NCI-H2196 treated with DMSO at 0.1 percent for 48 hours (cell line): ENCODE results near the gene DPP6.

Source experiments
- DNase-seq: peaks from one replicate; lab custom pipeline; 2025; ENCODE audit not compliant: unreplicated experiment; lab: John Stamatoyannopoulos, UW

Gene DPP6

DNA sequence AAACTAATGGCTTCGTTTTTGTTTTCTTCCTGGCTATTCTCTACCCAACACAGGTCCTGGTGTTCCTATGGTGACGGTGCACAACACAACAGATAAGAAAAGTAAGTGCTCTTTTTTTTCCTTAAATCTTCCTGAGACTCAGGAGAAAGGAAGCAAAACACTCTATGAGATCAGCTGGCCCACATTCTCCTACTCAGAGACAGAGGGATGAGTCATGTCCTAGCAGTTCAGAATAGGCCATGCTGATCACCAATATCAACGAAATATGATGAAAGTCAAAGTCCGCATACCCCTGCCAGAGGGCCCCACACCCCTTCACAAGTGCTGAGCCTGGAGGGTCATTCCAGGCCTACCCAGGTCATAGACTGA, 801.5 kb downstream of the DPP6 start:
- no peak for DNase-seq

DNA sequence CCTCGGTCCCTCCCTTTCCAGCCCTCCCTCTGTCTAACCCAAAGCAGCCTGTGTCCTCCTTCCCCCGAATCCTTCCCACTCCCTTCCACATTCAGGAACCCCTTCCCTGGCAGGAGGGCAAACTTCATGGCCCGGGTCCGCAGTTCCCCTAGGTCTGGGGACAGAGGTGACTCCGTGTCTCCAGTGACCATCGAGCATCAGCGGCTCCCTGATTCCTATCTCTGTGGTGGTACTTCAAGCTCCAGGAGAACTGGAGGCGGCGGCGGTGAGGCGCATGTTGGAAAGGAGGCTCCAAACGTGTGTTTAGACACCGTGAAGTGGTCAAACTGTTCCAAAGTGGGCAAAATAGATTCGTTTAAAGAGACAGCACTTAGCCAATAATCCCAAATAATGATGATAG, 802.6 kb downstream of the DPP6 start:
- no peak for DNase-seq

DNA sequence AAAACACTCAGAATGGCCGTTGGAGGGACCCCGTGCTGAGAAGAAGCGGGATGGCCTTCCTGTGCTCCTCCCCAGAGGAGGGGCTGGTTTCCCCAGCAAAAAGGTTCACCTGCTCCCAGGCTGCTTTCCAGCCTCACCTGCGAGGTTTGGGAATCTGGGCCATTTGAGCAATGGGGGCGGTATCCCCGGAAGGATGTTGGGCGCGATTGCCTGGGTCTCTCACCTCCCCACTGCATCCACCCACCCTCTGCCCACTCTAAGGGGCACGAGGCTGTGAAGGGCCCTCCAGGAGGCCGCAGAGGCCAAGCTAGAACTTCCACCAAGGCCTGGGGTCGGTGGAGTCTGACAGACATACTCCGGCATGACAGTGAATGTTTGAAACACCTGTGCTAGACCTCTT, 803.2 kb downstream of the DPP6 start:
- DNase-seq, result no peak

DNA sequence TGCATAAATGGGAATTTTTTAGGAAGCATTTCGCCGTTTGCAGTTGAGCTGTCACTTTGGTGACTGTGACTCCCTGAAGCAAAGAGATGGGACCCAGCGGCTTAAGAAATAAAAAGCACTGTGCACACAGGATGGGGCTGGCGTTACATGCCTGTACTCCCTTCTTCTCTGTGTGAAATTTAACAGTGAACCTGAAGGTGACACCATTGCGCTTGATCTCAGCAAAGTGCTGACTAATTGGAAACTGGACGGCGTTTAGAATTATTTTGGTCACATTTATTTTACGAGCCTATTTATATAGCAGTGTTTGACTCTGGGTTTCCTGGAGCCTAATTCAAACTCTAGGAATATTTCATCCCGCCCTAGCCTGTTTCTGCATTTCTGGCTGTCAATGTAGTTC, 804.5 kb downstream of the DPP6 start:
- DNase-seq, result no peak

DNA sequence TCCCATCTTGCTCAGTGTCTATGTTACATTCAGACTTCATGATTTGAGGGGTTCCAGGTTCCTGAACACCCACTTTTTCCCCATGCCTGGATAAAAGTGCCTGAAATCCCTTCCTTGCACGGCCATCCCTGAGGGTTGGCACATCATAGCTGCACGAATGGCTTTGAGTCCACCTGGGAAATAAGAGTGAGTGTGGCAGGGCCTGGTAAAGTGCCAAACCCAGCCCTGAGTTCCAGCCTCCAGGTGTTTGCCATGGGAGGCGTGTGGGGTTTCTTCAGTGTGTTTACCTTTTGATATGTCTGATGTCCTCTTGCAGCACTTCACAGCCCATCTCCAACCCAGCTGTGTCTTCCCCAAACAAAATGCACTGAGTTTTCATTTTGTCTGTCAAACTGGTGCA, 805.0 kb downstream of the DPP6 start:
- DNase-seq, result no peak

DNA sequence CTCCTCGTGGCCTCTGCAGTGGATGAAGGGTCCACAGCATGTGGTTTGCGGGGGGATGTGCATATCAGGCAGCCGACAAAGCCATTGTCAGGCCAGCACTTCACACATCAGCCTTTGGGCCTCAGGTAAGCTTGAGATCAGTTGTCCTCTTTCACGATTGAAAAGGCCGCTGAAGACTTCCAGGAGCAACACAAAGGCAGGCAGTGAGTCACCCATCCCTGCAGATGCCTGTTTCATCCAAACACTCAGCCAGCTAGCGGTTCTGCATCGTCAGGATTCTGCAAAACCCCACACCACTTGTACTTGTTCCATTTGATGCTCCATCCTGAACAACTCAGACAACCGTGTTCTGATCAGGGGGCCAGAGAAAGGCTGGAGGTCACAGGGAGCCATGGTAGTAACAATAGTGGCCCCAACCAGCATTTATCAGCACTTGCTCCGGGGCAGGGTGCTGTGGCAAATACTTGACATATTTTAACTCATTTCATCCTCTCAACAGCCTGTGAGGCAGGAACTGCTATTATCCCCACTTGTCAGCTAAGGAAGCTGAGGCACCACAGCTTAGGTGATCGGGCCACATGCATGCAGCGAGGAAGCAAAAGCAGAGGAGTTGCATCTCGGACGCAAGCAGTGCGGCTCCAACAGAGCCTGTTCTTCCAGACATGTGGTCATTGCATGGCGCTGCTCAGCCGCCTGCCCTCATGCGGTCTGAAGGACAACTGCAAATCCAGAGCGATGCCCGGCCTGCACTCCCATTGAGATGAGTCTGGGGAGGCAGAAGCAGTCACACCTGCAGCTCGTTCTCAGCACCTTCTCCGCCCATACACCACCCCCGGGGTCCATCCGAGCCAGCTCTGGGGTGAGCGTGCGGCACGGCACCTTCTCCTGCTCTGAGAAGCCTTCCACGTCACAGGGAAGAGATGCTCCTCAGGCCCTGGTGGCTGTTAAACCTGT, 805.8 kb downstream of the DPP6 start:
- DNase-seq, result no peak

DNA sequence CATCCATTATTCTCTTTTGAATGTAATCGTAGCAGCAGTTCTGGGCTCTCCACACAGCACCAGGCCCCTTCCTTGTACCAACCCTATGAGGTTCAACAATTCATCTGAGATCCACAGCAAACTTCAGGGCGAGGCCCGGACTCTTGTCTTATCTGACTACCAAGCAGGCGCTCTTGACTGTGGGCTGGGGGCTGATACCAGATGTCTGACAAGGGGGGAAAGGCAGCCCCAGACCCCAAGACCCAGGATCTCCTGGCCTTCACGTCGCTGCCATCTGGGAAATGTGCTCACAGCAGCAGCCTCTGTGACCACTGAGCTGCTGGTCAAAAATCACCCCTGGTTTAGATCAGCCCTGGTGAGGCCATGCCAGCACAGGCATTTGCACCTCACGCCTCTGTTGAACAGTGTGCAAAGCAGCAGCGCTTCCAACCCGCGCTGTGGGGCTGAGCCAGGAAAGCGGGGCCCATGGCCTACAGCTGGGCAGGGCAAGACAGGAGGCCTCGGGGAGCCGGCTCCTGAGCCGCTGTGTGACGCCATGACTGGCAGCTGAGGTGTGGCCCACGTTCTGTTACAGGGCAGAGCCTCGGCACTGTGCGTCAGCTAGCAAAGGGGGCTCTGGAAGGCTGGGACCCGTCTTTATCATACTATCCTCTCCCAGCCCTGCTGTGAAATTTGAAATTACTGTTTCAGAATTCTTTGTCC, 806.8 kb downstream of the DPP6 start:
- no peak for DNase-seq

DNA sequence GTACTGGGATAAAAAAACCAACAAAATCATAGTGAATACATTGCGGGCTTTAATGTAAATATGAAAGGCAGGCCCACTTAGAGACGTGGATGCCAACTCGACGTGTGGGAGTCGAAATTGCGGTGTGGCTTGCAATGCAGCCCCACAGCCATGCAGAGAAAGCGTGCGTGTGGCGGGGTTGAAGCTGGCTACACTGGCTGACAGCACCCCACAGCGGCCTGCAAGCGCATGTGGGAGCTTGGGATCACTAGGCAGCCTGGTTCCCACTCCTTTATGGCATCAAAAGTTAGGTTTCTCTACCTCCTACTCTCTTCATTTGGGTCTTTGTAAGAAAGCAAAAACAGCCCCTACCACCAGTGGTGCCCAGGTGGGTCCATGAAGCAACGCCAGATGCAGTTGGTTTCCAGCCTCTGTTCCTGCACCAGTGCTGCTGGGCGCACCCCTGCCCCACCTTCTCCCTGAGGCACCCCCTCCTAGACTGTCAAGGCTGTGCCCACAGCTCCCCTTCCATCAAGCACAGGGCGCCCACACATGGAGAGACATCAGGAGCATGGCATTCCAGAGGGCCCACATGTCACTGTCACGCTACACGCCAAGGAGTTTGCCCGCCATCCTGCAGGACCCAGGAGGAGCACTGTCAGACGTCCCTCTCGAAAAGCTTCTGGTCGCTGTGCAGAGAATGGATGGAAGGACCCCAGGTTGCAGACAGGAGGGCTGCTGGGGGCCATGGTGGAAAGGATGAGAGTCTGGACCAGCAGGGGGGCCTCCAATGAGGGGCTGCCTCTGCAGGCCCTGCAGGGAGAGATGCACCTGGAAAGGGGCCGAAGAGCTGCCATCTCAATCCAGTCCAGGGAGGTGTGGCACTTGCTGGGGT, 807.8 kb downstream of the DPP6 start:
- DNase-seq, result no peak

DNA sequence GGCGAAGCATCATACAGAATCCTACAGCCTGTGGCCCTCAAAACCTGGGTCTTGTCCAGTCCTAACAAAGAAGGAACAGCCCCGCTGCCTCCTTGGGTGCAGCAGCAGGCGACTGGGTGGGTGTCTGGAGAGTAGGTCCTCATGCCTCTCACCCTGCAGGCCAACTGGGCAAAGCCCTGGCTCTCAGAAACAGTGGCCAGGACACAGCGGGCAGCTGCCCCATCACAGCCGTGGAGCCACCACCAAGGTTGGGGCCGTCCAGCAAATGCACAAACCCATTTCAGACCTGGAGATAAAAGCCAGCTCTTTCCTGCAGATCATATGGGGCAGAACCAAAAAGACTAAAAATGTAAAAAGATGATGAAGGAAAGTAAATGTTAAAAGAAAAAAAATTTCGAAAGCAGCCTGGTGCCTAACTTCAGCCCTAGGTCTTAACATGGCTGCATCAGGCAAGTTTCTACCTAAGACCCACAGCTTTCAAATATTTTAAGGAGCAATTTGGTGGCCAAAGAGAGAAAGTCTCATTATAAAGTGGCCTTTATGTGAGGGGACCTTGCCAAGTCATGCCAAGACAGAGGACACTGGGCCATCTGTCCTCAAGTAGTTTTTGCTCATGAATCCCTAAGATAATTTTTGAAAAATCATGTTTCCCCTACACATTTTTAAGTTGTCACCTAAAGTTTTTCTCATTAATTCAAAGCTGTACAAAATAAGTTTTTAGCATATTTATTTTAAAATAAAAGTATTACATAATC, 808.6 kb downstream of the DPP6 start:
- no peak for DNase-seq

DNA sequence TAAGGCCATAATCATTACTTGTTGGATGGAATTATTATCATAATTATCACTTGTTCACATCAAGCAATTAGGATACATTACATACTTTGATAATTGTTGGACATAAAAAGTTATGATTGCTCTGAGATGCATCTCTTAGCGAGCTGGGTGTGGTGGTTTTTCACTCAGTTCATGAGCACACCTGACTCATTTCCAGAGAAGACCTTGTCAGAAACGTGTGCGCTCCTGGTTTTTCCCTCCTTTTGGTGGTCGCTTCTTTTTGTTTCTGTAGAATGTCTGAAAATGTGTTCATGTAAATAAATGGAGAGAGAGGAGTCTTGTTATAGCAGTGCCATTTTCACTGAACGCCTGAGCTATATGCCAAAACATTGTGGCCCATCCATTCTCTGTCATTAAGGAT, 809.4 kb downstream of the DPP6 start:
- no peak for DNase-seq

DNA sequence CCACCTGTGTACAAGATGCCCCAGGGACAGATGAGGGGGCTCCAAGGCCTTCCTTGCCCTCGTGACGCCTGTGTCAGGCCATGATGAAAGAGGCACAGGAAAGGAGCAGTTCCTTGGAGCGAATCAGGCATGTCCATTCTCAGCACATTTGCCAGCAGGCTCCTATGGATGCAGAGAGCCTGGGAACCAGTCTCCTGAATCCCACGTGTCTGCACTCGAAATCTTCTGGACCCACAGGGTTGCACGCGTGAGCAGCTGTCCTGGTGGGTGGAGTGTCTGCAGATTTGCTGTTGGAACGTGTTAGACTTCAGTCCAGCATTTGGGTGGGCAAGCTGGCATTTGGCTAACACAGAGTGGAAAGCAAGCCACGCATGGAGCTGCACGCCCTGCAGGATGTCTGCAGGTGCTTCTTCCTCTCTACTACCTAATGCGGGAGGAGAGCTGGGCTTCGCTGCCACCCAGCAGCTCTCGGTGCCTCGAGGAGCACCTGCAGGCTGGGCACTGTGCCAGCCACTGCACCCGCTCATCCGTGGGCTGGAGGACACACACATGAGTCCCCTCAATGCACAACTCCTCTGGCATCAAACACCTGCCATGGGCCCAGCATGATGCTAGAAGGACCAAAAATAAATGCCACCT, 810.1 kb downstream of the DPP6 start:
- no peak for DNase-seq

DNA sequence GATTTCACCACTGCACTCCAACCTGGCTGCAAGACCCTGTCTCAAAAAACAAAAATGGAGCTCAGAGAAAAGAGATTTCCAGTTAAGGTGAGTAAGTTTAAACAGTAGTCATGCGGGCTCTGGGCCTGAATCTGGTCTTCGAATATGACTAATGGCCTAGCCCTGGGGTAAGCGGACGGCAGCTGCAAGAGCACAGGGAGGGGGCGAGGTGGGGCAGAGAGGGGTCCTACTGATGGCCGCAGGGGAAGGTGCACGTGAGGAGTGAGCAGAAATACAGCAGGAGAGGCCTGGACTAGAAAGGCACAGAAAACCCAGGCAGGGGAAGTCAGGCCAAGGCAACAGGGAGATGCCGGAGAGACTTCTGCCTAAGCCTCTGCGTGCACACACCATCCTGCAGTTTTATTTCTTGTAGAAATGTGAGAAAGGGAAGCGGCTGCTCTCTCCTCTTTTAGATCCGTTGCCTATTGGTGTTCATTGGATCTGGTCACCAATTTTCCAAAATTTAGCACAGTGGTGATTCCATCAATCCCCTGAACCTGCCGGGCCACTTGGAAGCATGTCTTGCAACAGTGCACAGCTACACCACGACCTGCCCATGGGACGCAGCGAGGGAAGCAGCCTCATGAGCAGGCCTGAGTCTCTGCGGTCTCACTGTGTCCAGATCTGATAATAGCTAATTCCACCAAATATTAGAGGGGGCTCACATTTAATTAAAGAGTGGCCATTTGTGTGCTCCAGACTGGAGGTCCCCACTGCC, 811.7 kb downstream of the DPP6 start:
- no peak for DNase-seq

DNA sequence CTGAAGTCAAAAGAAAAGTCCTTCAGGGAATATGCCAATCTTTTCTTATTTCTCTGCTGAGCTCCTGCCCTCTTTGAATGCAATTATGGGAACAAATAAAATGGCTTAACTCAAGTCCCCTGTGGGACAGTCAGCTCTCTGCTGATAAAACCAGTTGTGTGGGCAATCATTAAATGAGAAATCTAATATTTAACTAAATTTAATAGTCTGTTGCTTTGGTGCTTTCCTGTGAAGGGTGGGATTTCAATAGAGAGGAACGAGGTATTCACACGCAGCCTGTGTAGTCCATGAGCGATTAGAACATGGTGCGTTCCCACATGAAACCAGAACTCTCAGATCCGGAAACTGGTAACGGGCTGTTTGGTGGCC, 812.3 kb downstream of the DPP6 start:
- no peak for DNase-seq

DNA sequence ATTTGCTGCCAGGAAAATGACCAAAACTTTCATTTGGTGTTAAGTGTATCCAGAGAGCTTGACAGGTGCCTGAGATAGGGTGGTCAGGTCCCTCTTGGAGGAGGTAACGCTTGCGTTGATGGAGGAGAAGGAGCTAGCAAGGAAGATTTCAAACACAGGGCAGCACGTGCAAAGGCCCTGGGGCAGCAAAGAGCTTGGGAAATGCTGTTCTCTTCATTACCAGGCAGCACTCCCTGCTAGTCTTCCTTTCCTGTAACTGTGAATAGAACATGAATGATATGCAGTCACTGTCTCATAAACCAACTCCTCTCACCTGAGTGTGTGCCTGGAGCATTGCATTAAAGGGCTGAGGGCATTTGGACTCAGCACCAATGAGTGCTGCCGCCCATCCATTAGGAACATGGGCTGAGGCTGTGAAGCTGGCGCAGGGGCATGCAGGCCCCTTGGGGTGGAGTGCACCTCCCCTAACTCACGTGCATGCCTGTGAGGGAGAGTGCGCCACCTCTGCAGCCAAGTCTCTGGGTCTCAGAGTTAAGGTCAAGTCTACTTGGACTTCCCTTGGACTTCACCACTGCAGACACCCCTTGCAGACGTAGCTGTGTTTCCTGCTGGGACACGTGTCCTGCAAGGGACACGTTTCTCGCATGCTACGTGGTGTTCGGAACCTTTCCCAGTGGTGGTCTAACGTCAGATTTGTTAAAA, 813.9 kb downstream of the DPP6 start:
- DNase-seq, result no peak

DNA sequence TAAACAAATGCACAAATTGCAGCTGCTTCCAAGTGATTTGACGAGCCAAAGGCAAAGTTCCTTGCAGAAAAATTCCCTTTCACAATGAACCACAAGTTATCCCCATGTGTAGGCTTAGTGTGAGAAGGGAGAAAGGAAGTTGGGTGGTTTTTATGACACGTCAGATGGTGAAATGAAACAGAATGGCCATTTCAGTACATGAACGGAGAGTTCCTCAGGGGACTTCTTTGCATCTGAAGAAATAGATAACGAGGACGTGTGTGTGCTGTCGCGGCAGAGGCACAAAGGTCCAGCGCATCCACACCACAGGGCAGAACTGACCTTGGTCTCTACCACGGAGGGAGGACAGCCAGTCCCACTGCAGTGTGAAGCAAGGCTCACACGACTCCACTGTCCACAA, 814.9 kb downstream of the DPP6 start:
- no peak for DNase-seq

DNA sequence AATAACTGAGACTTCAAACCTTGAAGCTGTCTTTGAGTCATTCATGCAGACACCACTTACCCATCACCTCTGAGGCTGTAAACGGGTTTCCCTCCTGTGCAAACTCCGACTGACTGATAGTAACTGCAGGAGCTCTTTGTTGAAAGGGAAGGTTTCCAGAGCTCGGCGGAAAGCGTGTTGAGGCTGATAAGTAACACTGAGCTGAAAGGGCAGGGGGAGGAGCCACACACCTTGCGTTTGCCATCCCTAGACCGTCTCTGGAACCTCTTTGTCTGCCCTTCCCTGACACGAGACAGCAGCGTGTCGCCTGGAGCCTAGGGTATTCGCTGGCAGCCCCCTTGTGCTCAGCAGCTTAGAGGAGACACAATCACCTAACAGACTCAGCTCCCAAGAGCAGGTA, 816.7 kb downstream of the DPP6 start:
- DNase-seq, result no peak

DNA sequence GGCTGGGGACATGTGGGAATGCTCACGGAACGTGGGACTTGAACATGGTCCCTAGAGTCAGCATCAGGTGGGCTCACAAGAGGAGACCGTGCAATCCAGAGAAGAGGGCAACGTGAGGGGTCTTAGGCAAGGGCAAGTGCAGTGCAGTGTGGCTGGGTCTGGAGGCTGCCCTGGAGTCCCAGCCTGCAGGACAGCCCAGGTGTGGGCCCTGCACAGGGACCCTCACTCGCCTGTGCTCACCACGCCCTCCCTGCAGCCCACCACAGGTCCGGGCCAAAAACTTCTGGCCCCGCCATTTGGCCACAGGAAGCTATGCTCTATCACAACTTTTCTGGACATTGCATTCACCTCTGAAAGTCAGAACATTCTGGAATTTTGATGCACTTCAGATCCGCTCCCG, 817.2 kb downstream of the DPP6 start:
- DNase-seq, result no peak

DNA sequence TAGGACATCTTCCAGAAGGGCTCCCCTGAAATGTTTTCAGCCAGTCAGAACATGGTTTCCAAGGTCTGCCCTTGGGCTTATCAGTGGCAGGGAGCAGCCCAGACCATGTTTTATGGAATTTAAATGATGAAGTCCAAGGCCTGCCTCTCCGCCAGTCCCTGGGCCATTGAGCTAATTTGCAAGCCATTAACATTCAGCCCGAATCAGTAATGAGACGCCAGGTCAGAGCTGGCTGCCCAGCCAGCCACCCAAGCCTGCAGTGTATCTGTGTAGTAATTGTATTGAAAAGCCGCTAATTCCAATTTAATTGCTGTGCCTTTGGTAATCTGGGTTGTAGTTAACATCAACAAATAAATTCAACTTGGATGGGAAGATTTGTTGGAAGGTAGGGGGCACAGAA, 819.3 kb downstream of the DPP6 start:
- DNase-seq, result no peak
